Neural progenitor cell (in vitro differentiated cells): ENCODE data around the gene NCKAP5. TPM values are rescaled to one million over a fixed set of nuclear protein-coding genes. Genes with fewer than 3 reads are reported as not detected.

Experiments used
- DNase-seq: peaks from one replicate; pipeline ENCODE4 v3.0.0-alpha.2; 2016; ENCODE audit warnings: low spot score
- H2AFZ ChIP-seq: fragments of 200-600 bp; sonication (generic); replicated peaks from 2 replicates; pipeline ENCODE4 v1.6.1; 2016; ENCODE audit warnings: antibody characterized with exemption
- H3F3A ChIP-seq: fragments of 200-600 bp; sonication (generic); 2 replicates; pipeline ENCODE4 v1.6.1; 2016; ENCODE audit warnings: antibody characterized with exemption, low read depth
- H3K27ac ChIP-seq: fragments of 200-600 bp; sonication (generic); 2 replicates; pipeline ENCODE4 v1.5.1; 2016; ENCODE audit warnings: mild to moderate bottlenecking
- H3K27me3 ChIP-seq: fragments of 200-600 bp; sonication (generic); 2 replicates; pipeline ENCODE4 v1.6.1; 2016; ENCODE audit warnings: mild to moderate bottlenecking, moderate library complexity
- H3K36me3 ChIP-seq: fragments of 200-600 bp; sonication (generic); 2 replicates; pipeline ENCODE4 v1.5.1; 2016
- H3K4me1 ChIP-seq: fragments of 200-600 bp; sonication (generic); 2 replicates; pipeline ENCODE4 v1.6.1; 2016; ENCODE audit warnings: mixed run types
- H3K4me2 ChIP-seq: fragments of 200-600 bp; sonication (generic); 2 replicates; pipeline ENCODE4 v1.6.1; 2016
- H3K4me3 ChIP-seq: fragments of 200-600 bp; sonication (generic); 2 replicates; pipeline ENCODE4 v1.5.1; 2016
- H3K79me2 ChIP-seq: fragments of 200-600 bp; sonication (generic); 2 replicates; pipeline ENCODE4 v1.6.1; 2016; ENCODE audit warnings: low read depth
- H3K9ac ChIP-seq: fragments of 200-600 bp; sonication (generic); 2 replicates; pipeline ENCODE4 v1.6.1; 2016
- H3K9me3 ChIP-seq: fragments of 200-600 bp; sonication (generic); 2 replicates; pipeline ENCODE4 v1.5.1; 2016; ENCODE audit warnings: low read depth
- H4K20me1 ChIP-seq: fragments of 200-600 bp; sonication (generic); 2 replicates; pipeline ENCODE4 v1.6.1; 2016; ENCODE audit warnings: low read depth
- H3K27ac Mint-ChIP-seq: 3 replicates; pipeline ENCODE4 v1.8.0; 2021; ENCODE audit warnings: mixed read lengths
- H3K27me3 Mint-ChIP-seq: 2 replicates; pipeline ENCODE4 v1.8.0; 2022; ENCODE audit warnings: low read depth, mild to moderate bottlenecking, inconsistent platforms, moderate library complexity, mixed read lengths; ENCODE audit not compliant: insufficient read depth
- H3K36me3 Mint-ChIP-seq: 3 replicates; pipeline ENCODE4 v1.8.0; 2021; ENCODE audit warnings: mixed read lengths
- H3K4me1 Mint-ChIP-seq: 3 replicates; pipeline ENCODE4 v1.8.0; 2021; ENCODE audit warnings: mixed read lengths
- H3K4me3 Mint-ChIP-seq: 3 replicates; pipeline ENCODE4 v1.8.0; 2021; ENCODE audit warnings: mild to moderate bottlenecking, moderate library complexity, mixed read lengths
- H3K9me3 Mint-ChIP-seq: 3 replicates; pipeline ENCODE4 v1.8.0; 2020; ENCODE audit warnings: mixed read lengths
- CTCF ChIP-seq: fragments of 200-600 bp; sonication (generic); IDR thresholded peaks from 2 replicates; pipeline ENCODE4 v1.5.1; 2017; ENCODE audit warnings: antibody characterized with exemption, mild to moderate bottlenecking
- EZH2 ChIP-seq: fragments of 200-600 bp; sonication (generic); IDR thresholded peaks from 2 replicates; pipeline ENCODE4 v1.6.1; 2017; ENCODE audit warnings: antibody characterized with exemption, mild to moderate bottlenecking, moderate library complexity
- EZH2phosphoT487 ChIP-seq: fragments of 200-600 bp; sonication (generic); IDR thresholded peaks from 2 replicates; pipeline ENCODE4 v1.6.1; 2017; ENCODE audit warnings: antibody characterized with exemption
- total RNA-seq: library from RNA; depleted of rRNA; stranded (reverse); fragments of >200 nt; gene quantifications from 2 replicates; pipeline ENCODE4 v1.2.3, GENCODE V29; 2015; ENCODE audit warnings: low replicate concordance

Gene NCKAP5
- total RNA-seq, 1 donor from 2014 or later: 0.47 TPM

DNA sequence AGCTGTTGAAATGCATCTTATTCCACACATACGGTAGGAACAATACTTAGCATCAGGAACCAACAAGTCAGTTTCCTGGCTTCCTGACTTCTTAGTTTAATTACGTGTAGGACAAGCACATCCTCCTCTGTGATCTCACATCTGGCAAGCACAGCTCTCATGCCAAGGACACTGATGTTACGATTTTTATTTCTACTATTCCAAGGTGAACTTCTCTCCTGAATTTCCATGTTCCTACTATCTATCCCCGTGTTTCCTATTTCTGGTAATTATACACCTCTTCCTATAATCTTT, 374.0 kb downstream of the NCKAP5 start:
- Mint-ChIP-seq H3K36me3 (peaks cover 9% of the 10 kb centered on the region), H3K27ac (no peak overlapping the region), H3K4me1 (no peaks in the 10 kb centered on the region), H3K27me3 (peaks cover 2% of the 10 kb centered on the region), H3K9me3 (peaks cover 40% of the 10 kb centered on the region), H3K4me3 (no peak overlapping the region)
- no peaks in the 10 kb centered on the region for H3K27me3 ChIP-seq
- no peak overlapping the region for H3K4me2 ChIP-seq
- no peak overlapping the region for H3K27ac ChIP-seq
- H3K9ac ChIP-seq: no peak overlapping the region
- H4K20me1 ChIP-seq: no peaks in the 10 kb centered on the region
- H3K79me2 ChIP-seq: no peaks in the 10 kb centered on the region
- H3K36me3 ChIP-seq: no peaks in the 10 kb centered on the region
- no peaks in the 10 kb centered on the region for H3K4me1 ChIP-seq
- no peaks in the 10 kb centered on the region for H3K9me3 ChIP-seq
- TF ChIP-seq CTCF: no peak
- no peak for TF ChIP-seq EZH2
- no peak for TF ChIP-seq EZH2phosphoT487
- H3F3A ChIP-seq: no peaks in the 10 kb centered on the region
- DNase-seq: no peak
- H3K4me3 ChIP-seq: no peak overlapping the region
- H2AFZ ChIP-seq: no peak overlapping the region

GRCh38 chr2:133193544-133194361, 374.5 kb downstream of the NCKAP5 start:
- no peak overlapping the region for H2AFZ ChIP-seq
- H3K79me2 ChIP-seq: no peaks in the 10 kb centered on the region
- H3K36me3 ChIP-seq: no peaks in the 10 kb centered on the region
- H3K9me3 Mint-ChIP-seq: peaks cover 45% of the 10 kb centered on the region
- no peaks in the 10 kb centered on the region for H3K4me1 ChIP-seq
- H3F3A ChIP-seq: no peaks in the 10 kb centered on the region
- peaks cover 9% of the 10 kb centered on the region for H3K36me3 Mint-ChIP-seq
- H3K27me3 ChIP-seq: no peaks in the 10 kb centered on the region
- H3K27me3 Mint-ChIP-seq: peaks cover 2% of the 10 kb centered on the region
- H3K4me3 Mint-ChIP-seq: no peak overlapping the region
- no peaks in the 10 kb centered on the region for H4K20me1 ChIP-seq
- TF ChIP-seq CTCF (no peak), EZH2 (no peak), EZH2phosphoT487 (no peak)
- no peak overlapping the region for H3K27ac ChIP-seq
- H3K9ac ChIP-seq: no peak overlapping the region
- DNase-seq: no peak
- H3K4me1 Mint-ChIP-seq: no peaks in the 10 kb centered on the region
- no peak overlapping the region for H3K4me3 ChIP-seq
- H3K27ac Mint-ChIP-seq: no peak overlapping the region
- no peaks in the 10 kb centered on the region for H3K9me3 ChIP-seq
- no peak overlapping the region for H3K4me2 ChIP-seq

GRCh38 chr2:133192028-133192427, 376.2 kb downstream of the NCKAP5 start:
- no peak overlapping the region for H3K4me3 Mint-ChIP-seq

More at GRCh38 chr2:133192028-133192427, 376.2 kb downstream of the NCKAP5 start:
- DNase-seq: no peak
- Histone ChIP-seq H3K36me3 (no peaks in the 10 kb centered on the region), H3K9ac (no peak overlapping the region), H3K79me2 (no peaks in the 10 kb centered on the region), H3K27ac (no peak overlapping the region), H3K4me1 (no peaks in the 10 kb centered on the region), H3K9me3 (no peaks in the 10 kb centered on the region), H3K27me3 (no peaks in the 10 kb centered on the region), H3F3A (no peaks in the 10 kb centered on the region), H2AFZ (no peak overlapping the region), H4K20me1 (no peaks in the 10 kb centered on the region), H3K4me3 (no peak overlapping the region), H3K4me2 (no peak overlapping the region)
- H3K36me3 Mint-ChIP-seq: peaks cover 15% of the 10 kb centered on the region
- H3K4me1 Mint-ChIP-seq: no peaks in the 10 kb centered on the region
- peaks cover 49% of the 10 kb centered on the region for H3K9me3 Mint-ChIP-seq
- no peak overlapping the region for H3K27ac Mint-ChIP-seq
- TF ChIP-seq EZH2phosphoT487 (no peak), CTCF (peak; percentile 5)
- peaks cover 2% of the 10 kb centered on the region for H3K27me3 Mint-ChIP-seq
